Measurements from ENCODE around the gene OSGEP. TPM values are rescaled to one million over a fixed set of nuclear protein-coding genes. Genes with fewer than 3 reads are reported as not detected.

The OSGEP gene
- total and polyA plus RNA-seq, 12 donors, result 17.6 to 37.6 (median 22.8) TPM

DNA sequence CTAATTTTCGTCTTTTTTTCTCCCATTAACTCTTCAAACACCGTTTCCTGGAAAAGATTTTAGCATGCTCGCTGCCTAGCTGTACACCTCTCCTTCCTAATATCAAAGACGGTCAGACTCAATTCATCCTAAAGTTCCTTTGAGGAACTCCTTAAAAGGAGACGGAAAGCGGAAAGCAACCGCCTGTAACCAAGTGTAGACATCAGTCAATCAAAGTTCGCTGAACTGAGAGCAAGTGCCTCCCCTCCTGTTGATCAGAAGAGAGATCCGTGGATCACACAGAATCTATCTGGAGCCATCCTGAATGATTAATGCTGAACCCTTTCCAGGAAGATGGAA, 40.9 kb downstream of the OSGEP start:
- DNase-seq (no peak), ATAC-seq (peak; percentile 5 to 43 (median 22))
- intact Hi-C loops (cut with DNase I), result loop anchor here in 8 of 10 donors (1.0 to 10.0 kb wide), 14 partner anchors 39 to 271 kb away; partner anchors contain the start of genes PARP2 (in 5 of the 8), RNASE4 (in 4 of the 8), ANG (in 2 of the 8) and APEX1 (in 2 of the 8)
- H3K9me3 ChIP-seq, result no peaks in the 10 kb centered on the region
- H3K4me3 ChIP-seq, result peak overlapping the region; percentile 63 to 92 (median 75)
- H3K27ac ChIP-seq, result peak overlapping the region; percentile 40 to 98 (median 95)
- 0 to 2% methylated on average over 9 of the region's 9 CpGs for WGBS, 2 donors
- H3K27me3 ChIP-seq, result no peaks in the 10 kb centered on the region
- H3K36me3 ChIP-seq, result peaks cover 0 to 6% (median 0%) of the 10 kb centered on the region in 9 donors
- H3K4me1 ChIP-seq, result peaks cover 0 to 37% (median 13%) of the 10 kb centered on the region in 9 donors
- TF ChIP-seq, protein P1, sequence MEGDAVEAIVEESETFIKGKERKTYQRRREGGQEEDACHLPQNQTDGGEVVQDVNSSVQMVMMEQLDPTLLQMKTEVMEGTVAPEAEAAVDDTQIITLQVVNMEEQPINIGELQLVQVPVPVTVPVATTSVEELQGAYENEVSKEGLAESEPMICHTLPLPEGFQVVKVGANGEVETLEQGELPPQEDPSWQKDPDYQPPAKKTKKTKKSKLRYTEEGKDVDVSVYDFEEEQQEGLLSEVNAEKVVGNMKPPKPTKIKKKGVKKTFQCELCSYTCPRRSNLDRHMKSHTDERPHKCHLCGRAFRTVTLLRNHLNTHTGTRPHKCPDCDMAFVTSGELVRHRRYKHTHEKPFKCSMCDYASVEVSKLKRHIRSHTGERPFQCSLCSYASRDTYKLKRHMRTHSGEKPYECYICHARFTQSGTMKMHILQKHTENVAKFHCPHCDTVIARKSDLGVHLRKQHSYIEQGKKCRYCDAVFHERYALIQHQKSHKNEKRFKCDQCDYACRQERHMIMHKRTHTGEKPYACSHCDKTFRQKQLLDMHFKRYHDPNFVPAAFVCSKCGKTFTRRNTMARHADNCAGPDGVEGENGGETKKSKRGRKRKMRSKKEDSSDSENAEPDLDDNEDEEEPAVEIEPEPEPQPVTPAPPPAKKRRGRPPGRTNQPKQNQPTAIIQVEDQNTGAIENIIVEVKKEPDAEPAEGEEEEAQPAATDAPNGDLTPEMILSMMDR (IDR thresholded peaks at IDR 0.05), result no peak

- intact Hi-C loops (cut with DNase I), result loop anchor here in 8 of 10 donors (1.0 to 10.0 kb wide), 13 partner anchors 40 to 272 kb away; partner anchors contain the start of genes PARP2 (in 5 of the 8), RNASE4 (in 4 of the 8), ANG (in 2 of the 8) and APEX1 (in 2 of the 8)
Observed at GRCh38 chr14:20412876-20413743, 41.5 kb downstream of the OSGEP start, which contains the start of gene TEP1. TEP1 (minus strand) TSS chr14:20413501; CDS start chr14:20408439, 5,062 bp downstream.

GRCh38 chr14:20412411-20412810, 42.2 kb downstream of the OSGEP start:
- H3K4me3 ChIP-seq, result peak overlapping the region; percentile 63 to 92 (median 75)
- H3K9me3 ChIP-seq, result no peaks in the 10 kb centered on the region
- peaks cover 0 to 35% (median 13%) of the 10 kb centered on the region in 9 donors for H3K4me1 ChIP-seq
- WGBS, 2 donors, result 3 to 4% methylated on average over 7 of the region's 7 CpGs
- H3K27me3 ChIP-seq, result no peaks in the 10 kb centered on the region
- peak in 3 of 8 donors; percentile 4 to 15 (median 4) for ATAC-seq
- DNase-seq, result no peak
- H3K27ac ChIP-seq, result peak overlapping the region in 9 of 10 donors; percentile 85 to 98 (median 95)
- intact Hi-C loops (cut with DNase I), result loop anchor here in 8 of 10 donors (2.0 to 10.0 kb wide), 11 partner anchors 40 to 272 kb away; partner anchors contain the start of genes PARP2 (in 5 of the 8), RNASE4 (in 4 of the 8), ANG (in 2 of the 8) and APEX1 (in 1 of the 8)
- TF ChIP-seq, protein P1 (IDR thresholded peaks at IDR 0.05), result no peak
- peaks cover 0 to 19% (median 10%) of the 10 kb centered on the region in 9 donors for H3K36me3 ChIP-seq

More at GRCh38 chr14:20412876-20413743, 41.5 kb downstream of the OSGEP start, which contains the start of gene TEP1:
- H3K4me1 ChIP-seq, result peaks cover 0 to 35% (median 13%) of the 10 kb centered on the region in 9 donors
- H3K36me3 ChIP-seq, result peaks cover 0 to 12% (median 3%) of the 10 kb centered on the region in 9 donors
- no peaks in the 10 kb centered on the region for H3K27me3 ChIP-seq
- ATAC-seq (peak; percentile 94 to 98 (median 98)), DNase-seq (peak; percentile 89)
- WGBS, 2 donors, result 0 to 1% methylated on average over 42 to 43 of the region's 43 CpGs
- no peaks in the 10 kb centered on the region for H3K9me3 ChIP-seq
- H3K4me3 ChIP-seq, result peak within 1 kb of the TSS; percentile 63 to 92 (median 75)
- H3K27ac ChIP-seq, result peak within 1 kb of the TSS; percentile 40 to 98 (median 95)
- TF ChIP-seq, protein P1 (IDR thresholded peaks at IDR 0.05), result no peak

- DNase-seq (no peak), ATAC-seq (no peak)
- Histone ChIP-seq H3K36me3 (peaks cover 0 to 51% (median 20%) of the 10 kb centered on the region in 9 donors), H3K4me3 (no peak overlapping the region), H3K4me1 (peaks cover 0 to 27% (median 13%) of the 10 kb centered on the region in 9 donors), H3K27me3 (no peaks in the 10 kb centered on the region), H3K27ac (peak overlapping the region in 1 of 10 donors; percentile 3), H3K9me3 (no peaks in the 10 kb centered on the region)
- 44 to 55% methylated on average over 2 of the region's 2 CpGs for WGBS, 2 donors
- intact Hi-C loops (cut with DNase I), result no loop called here
- TF ChIP-seq, protein P1 (IDR thresholded peaks at IDR 0.05), result no peak
Observed at GRCh38 chr14:20409226-20409625, 45.4 kb downstream of the OSGEP start.

Data from heart right ventricle (tissue), 16 donors.